Effector memory CD4-positive, alpha-beta T cell (primary cell): ENCODE measurements around the gene GRK5.

ENCODE experiments used
- DNase-seq, 3 donors: peaks; one replicate each; pipeline ENCODE4 v3.0.0-alpha.2; 2020
- H3K27ac ChIP-seq: 2 replicates; pipeline ENCODE4 v1.7.0; 2013; ENCODE audit warnings: mild to moderate bottlenecking, low read length, moderate library complexity; ENCODE audit not compliant: insufficient read depth, poor library complexity, severe bottlenecking
- H3K27me3 ChIP-seq: replicated peaks from 2 replicates; pipeline ENCODE4 v1.7.0; 2013; ENCODE audit warnings: mild to moderate bottlenecking, low read length; ENCODE audit not compliant: insufficient read depth, control insufficient read depth, poor library complexity, severe bottlenecking
- H3K36me3 ChIP-seq: 2 replicates; pipeline ENCODE4 v1.7.0; 2013; ENCODE audit warnings: mild to moderate bottlenecking, low read length, moderate library complexity; ENCODE audit not compliant: control insufficient read depth, insufficient read depth
- H3K4me1 ChIP-seq: 2 replicates; pipeline ENCODE4 v1.7.0; 2013; ENCODE audit warnings: low read length, mild to moderate bottlenecking; ENCODE audit not compliant: control insufficient read depth, insufficient read depth, poor library complexity, severe bottlenecking
- H3K4me3 ChIP-seq: 2 replicates; pipeline ENCODE4 v1.7.0; 2013; ENCODE audit warnings: low read length, low read depth, mild to moderate bottlenecking; ENCODE audit not compliant: insufficient read depth, poor library complexity, severe bottlenecking
- H3K9me3 ChIP-seq: 2 replicates; pipeline ENCODE4 v1.7.0; 2013; ENCODE audit warnings: mild to moderate bottlenecking, low read length, moderate library complexity; ENCODE audit not compliant: control insufficient read depth

GRK5 gene

DNA sequence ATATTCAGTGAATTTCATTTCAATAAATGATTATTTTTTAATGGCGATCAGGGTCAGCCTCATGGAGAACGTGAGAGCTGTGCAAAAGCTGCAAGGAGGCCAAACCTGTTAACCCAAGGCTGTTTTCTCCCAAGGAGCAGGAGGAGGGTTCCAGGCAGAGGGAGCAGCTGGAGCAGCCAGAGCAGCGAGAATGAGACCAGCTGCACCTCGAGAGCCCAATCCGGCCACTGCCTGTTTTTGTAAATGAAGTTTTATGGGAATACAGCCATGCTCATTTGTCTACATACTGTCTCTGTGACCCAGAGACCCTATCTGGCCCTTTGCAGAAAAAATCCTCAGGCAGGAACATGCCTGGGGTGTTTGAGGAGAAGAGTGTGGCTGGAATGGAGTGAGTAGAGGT, 104.9 kb downstream of the GRK5 start:
- Histone ChIP-seq H3K4me3 (no peak overlapping the region), H3K36me3 (no peaks in the 10 kb centered on the region), H3K4me1 (peaks cover 35% of the 10 kb centered on the region), H3K27me3 (no peaks in the 10 kb centered on the region), H3K9me3 (no peaks in the 10 kb centered on the region), H3K27ac (no peak overlapping the region)
- no peak for DNase-seq

DNA sequence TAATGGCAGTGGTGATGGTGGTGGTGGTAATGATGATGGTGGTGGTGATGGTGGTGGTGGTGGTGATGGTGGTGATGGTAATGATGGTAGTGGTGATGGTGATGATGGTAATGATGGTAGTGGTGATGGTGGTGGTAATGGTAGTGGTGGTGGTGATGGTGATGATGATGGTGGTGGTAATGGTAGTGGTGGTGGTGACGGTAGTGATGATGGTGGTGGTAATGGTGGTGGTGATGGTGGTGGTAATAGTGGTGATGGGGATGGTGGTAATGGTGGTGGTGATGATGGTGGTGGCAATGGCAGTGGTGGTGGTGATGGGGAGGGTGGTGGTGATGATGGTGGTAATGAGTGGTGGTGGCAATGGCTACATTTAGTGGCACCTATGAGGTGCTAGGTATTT, 105.7 kb downstream of the GRK5 start:
- Histone ChIP-seq H3K9me3 (no peaks in the 10 kb centered on the region), H3K36me3 (no peaks in the 10 kb centered on the region), H3K4me1 (peaks cover 33% of the 10 kb centered on the region), H3K27ac (no peak overlapping the region), H3K4me3 (no peak overlapping the region), H3K27me3 (no peaks in the 10 kb centered on the region)
- DNase-seq: no peak

DNA sequence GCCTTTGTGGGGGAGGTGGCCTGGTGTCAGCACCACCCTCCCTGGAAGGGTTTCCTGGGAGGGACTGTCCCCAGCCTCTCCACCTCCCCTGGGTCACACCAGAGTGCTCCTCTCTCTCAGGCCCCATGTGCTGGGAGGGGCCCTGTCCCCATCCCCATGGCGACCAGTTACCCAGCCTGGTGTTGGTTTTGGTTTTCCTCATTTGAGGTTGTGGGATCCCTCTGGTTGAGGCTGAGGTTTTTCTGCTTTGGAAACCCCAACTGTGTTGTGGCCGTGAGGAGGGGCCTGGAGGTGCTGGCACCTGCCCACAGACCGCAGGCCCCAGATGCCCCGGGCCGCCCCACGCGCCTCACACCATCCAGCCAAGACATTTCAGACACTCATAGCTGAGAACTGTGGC, 106.3 kb downstream of the GRK5 start:
- Histone ChIP-seq H3K4me3 (no peak overlapping the region), H3K36me3 (no peaks in the 10 kb centered on the region), H3K4me1 (peaks cover 33% of the 10 kb centered on the region), H3K9me3 (no peaks in the 10 kb centered on the region), H3K27me3 (no peaks in the 10 kb centered on the region), H3K27ac (no peak overlapping the region)
- DNase-seq: peak; percentile 29 to 49 (median 35)

DNA sequence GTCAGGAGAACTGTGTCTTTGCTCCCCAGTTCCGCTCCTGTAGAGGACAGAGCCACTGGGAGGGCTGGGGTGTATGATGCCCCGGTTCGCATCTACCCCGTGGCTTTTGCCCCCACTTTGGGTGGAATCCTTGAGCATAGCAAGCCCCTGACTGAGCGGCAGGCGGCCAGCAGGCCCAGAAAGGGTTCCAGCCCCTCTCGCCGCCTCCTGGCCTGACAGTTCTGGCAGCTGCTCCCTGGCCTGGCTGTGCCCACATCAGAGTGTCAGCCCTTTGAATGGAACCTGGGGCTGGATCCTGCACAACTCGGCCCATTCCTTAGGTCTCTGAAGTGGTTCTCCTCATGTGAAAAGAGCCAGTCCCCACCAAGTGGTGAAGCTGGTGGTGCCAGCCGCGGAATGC, 106.7 kb downstream of the GRK5 start:
- Histone ChIP-seq H3K4me3 (no peak overlapping the region), H3K27me3 (no peaks in the 10 kb centered on the region), H3K27ac (no peak overlapping the region), H3K4me1 (peaks cover 33% of the 10 kb centered on the region), H3K9me3 (no peaks in the 10 kb centered on the region), H3K36me3 (no peaks in the 10 kb centered on the region)
- DNase-seq: no peak

DNA sequence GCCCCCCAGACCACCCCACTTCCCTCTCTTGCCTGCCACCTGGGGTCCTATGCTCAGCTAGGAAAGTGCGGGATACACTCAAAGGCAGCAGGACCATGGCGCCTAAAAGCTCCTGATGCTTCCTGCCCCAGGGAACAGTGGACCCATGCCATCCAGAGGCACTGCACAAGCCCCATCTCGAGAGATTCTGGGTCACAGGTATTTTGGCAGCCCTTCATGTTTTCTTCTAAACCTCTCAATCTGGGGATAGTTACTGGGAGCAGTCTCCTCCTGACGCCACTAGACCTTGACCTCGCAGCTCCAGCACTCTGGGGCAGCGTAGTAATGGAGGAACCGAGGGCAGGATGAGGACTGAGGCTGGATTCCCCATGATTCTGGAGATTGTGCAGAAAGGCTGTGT, 107.1 kb downstream of the GRK5 start:
- no peaks in the 10 kb centered on the region for H3K27me3 ChIP-seq
- no peaks in the 10 kb centered on the region for H3K9me3 ChIP-seq
- no peak for DNase-seq
- H3K36me3 ChIP-seq: no peaks in the 10 kb centered on the region
- peaks cover 33% of the 10 kb centered on the region for H3K4me1 ChIP-seq
- no peak overlapping the region for H3K27ac ChIP-seq
- H3K4me3 ChIP-seq: no peak overlapping the region

DNA sequence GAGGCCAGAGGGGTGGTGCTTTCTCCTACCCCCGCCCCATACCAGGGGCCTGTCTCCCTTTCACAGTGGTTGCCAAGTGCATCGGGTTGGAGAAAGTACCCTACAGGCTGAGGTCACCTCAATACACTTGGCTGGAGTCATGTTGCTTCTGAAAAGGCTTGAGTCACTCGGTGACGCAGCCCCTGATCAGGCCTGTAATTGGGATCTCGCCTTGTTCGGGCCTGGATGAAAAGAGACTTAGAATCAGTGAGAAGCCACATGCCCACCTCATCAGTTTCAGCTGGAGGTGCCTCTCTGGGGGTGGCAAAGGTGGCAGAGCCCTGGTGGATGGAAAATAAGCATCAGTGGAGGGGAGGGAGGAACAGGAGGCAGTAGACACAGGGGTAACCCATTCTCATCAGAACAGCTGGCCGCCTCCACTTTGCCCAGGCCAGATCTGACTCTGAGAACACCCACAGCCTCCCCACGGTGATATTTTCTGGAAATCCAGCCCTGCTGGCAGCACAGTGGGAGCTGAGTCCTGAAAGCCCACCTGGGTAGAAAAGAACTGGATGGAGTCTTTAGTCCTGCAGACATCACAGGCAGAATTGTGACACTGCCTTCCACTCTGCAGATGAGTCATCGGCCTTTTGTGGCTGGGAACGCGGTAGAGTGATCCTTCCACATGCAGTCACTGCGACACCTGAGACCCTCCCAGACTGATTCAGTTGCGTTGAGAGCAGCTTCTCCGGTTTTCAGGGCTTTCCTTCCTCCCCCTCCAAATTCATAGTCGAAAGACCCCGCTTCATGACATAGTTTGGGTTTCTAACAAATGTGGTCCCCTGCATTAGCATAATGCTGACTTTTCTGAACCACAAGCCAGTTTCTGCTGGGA, 108.0 kb downstream of the GRK5 start:
- no peak overlapping the region for H3K4me3 ChIP-seq
- no peaks in the 10 kb centered on the region for H3K9me3 ChIP-seq
- peak; percentile 13 to 53 (median 43) for DNase-seq
- H3K36me3 ChIP-seq: no peaks in the 10 kb centered on the region
- H3K27ac ChIP-seq: no peak overlapping the region
- H3K4me1 ChIP-seq: peaks cover 33% of the 10 kb centered on the region
- H3K27me3 ChIP-seq: no peaks in the 10 kb centered on the region

DNA sequence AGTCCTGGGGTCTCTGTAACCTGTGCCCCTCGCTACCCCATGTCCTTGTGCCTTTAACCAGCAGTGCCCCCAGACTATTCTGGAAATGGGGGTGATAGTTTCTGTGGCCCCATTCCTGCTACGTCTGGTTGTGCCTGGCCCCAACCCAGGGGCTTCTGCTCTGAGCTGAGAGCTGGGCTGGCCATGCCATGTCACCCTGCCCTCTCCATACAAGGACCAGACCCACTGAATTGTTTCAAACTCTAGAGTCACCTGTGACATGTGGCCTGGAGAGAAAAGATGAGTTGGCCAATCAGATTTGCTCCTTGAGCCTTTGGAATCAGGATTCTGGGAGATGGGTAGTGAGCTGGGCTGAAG, 108.6 kb downstream of the GRK5 start:
- Histone ChIP-seq H3K27ac (no peak overlapping the region), H3K9me3 (no peaks in the 10 kb centered on the region), H3K4me1 (peaks cover 33% of the 10 kb centered on the region), H3K27me3 (no peaks in the 10 kb centered on the region), H3K4me3 (no peak overlapping the region), H3K36me3 (no peaks in the 10 kb centered on the region)
- no peak for DNase-seq

DNA sequence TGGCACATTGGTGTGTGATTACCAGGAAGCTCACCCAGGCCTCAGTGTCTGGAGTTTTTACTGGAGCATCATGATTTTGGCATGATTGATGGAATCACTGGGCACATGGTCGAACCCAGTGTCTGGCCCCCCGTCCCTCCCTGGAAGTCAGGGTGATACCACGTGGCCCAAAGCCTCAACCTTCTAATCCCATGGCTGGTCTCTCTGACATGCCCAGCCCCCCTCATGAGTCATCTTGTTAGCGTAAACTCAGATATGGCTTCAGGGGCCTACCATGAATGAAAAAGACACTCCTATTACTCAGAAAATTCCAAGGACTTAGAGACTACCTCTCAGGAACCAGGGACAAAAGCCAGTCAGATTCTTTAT, 109.3 kb downstream of the GRK5 start:
- Histone ChIP-seq H3K36me3 (no peaks in the 10 kb centered on the region), H3K4me1 (peaks cover 33% of the 10 kb centered on the region), H3K9me3 (no peaks in the 10 kb centered on the region), H3K27ac (no peak overlapping the region), H3K4me3 (no peak overlapping the region), H3K27me3 (no peaks in the 10 kb centered on the region)
- no peak for DNase-seq

DNA sequence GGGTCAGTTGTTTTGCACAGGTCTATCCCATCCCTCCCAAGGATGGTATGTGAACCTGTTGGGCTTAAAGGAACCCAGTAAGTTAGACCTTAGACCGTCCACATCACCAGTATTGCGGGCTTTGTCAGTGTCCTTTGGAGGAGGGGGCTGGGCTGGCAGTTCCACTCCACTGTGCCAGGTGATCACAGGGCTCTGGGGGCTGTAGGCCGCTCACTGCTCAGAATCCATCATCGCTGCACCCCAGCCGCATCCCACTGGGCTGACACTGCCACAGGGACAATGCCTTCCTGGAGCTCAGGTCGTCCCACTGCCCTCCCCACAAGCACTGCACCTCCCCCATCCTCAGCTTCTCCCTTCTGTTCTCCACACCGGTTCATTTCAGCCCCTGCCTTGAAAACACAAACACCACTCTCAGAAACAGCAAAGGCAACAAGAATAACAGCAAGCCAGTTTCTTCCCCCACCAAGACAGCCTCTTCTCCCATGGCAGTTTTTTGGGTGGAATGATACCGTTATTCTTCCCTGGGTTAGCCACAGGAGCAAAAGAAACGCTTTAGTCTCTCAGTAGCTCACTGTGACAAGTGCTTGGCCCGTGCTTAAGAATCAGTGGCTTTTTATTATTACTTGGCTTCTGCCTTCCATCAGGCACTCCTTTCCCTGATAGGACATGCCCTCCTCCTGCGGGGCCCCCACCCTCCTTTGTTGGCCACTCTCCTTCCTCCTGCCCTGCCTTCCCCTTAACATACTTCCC, 111.2 kb downstream of the GRK5 start:
- H3K27me3 ChIP-seq: no peaks in the 10 kb centered on the region
- no peak overlapping the region for H3K27ac ChIP-seq
- DNase-seq: no peak
- H3K36me3 ChIP-seq: no peaks in the 10 kb centered on the region
- H3K4me3 ChIP-seq: no peak overlapping the region
- peaks cover 23% of the 10 kb centered on the region for H3K4me1 ChIP-seq
- no peaks in the 10 kb centered on the region for H3K9me3 ChIP-seq

DNA sequence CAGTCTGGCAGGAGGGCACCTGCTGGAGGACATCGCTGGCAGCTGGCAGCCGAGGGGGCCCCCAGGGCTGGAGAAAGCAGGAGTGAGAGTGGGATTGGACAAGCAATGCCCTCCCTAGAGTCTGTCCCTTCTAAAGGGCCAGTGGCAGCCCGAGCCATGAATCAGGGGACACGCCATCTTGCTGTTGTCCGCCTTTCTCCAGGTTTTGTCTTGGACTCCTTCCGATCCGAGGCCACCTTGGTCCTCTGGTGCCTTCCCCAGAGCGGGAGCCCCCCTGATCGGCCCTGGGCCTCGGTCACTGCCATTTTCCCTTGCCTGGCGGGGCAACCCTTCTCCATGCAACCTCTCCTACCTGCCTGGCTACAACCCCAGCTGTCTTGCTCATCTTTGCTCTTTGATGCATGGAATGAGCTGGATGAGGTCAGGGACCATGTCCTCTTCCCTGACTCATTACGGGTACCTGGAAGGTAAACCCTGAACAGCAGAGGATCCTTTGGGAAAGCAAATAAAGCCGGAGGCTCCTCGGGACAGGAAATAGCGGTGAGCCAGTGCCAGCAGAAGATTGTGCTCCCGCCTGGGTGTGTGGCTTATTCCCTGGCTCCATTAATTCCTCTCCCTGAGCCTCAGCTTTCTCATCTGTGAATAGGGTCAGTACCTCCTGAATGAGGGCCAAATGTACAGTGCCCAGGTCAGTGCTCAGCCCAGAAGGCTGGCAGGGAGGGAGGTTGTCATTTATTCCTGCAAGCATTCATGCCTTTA, 112.0 kb downstream of the GRK5 start:
- no peak for DNase-seq
- peaks cover 15% of the 10 kb centered on the region for H3K4me1 ChIP-seq

More for the DNA sequence above, 112.0 kb downstream of the GRK5 start:
- no peak overlapping the region for H3K27ac ChIP-seq
- no peaks in the 10 kb centered on the region for H3K36me3 ChIP-seq
- H3K9me3 ChIP-seq: no peaks in the 10 kb centered on the region
- no peak overlapping the region for H3K4me3 ChIP-seq
- H3K27me3 ChIP-seq: no peaks in the 10 kb centered on the region
